Panc1 (cell line): Measurements from ENCODE around the gene MEIS2. TPM values are rescaled to one million over a fixed set of nuclear protein-coding genes. Genes with fewer than 3 reads are reported as not detected.

Source experiments
- ATAC-seq: fragments of 200-7000 bp; cut with Tn5 transposase; 2 replicates; pipeline ENCODE4 v1.9.1; 2020; ENCODE audit warnings: mild to moderate bottlenecking, moderate library complexity
- BruUV-seq: library from RNA; stranded (reverse); fragments of 400-500 nt; replicated peaks from 2 replicates; lab custom pipeline; 2021; lab: Mats Ljungman, UMichigan
- CTCF ChIA-PET: fragments of 300-600 bp; sonication (Branson Sonifier 250); formaldehyde crosslinking; loops from one replicate; lab custom pipeline; 2022; ENCODE audit warnings: antibody characterized with exemption; lab: Charles Lee
- POLR2A ChIA-PET: fragments of 300-600 bp; sonication (Branson Sonifier 250); formaldehyde crosslinking; loops from one replicate; lab custom pipeline; 2022; ENCODE audit warnings: antibody characterized with exemption; lab: Charles Lee
- DNase-seq: peaks from one replicate; pipeline ENCODE4 v3.0.0-alpha.2; 2010; ENCODE audit warnings: low read depth, low spot score
- H3K27ac ChIP-seq: 2 replicates; pipeline ENCODE4 v1.5.1; 2011; ENCODE audit warnings: mild to moderate bottlenecking, low read length, inconsistent platforms
- H3K27me3 ChIP-seq: fragments of 200-500 bp; sonication (Bioruptor generic); 2 replicates; pipeline ENCODE4 v1.6.0; 2014; ENCODE audit warnings: low read length, inconsistent platforms; ENCODE audit not compliant: control insufficient read depth, insufficient read depth
- H3K36me3 ChIP-seq: fragments of 200-500 bp; sonication (Bioruptor generic); 2 replicates; pipeline ENCODE4 v1.5.1; 2014; ENCODE audit warnings: inconsistent platforms, mild to moderate bottlenecking, low read length, moderate library complexity; ENCODE audit not compliant: control insufficient read depth, insufficient read depth
- H3K4me1 ChIP-seq: 2 replicates; pipeline ENCODE4 v1.5.1; 2011; ENCODE audit warnings: inconsistent platforms, mild to moderate bottlenecking, low read length, moderate library complexity; ENCODE audit not compliant: control insufficient read depth, insufficient read depth
- H3K4me3 ChIP-seq, 2 experiments: 2 replicates each; pipeline ENCODE4 v1.5.1; 2011 to 2012; ENCODE audit warnings: low read depth in 2 of 2, low read length in 2 of 2, mild to moderate bottlenecking in 2 of 2, inconsistent platforms in 1 of 2, moderate library complexity in 1 of 2
- H3K9me3 ChIP-seq: fragments of 200-500 bp; sonication (Bioruptor generic); 2 replicates; pipeline ENCODE4 v1.5.1; 2014; ENCODE audit warnings: low read depth, mild to moderate bottlenecking, inconsistent platforms, low read length, moderate library complexity; ENCODE audit not compliant: control insufficient read depth, insufficient read depth
- POLR2AphosphoS5 ChIP-seq: IDR thresholded peaks from 2 replicates; pipeline ENCODE4 v1.6.1; 2012; ENCODE audit warnings: mild to moderate bottlenecking, low read depth, low read length, moderate library complexity
- REST ChIP-seq, 2 experiments: IDR thresholded peaks; 2 replicates each; pipeline ENCODE4 v1.6.1; 2011 to 2012; ENCODE audit warnings: low read depth in 2 of 2, control low read depth in 1 of 2, low read length in 1 of 2, mild to moderate bottlenecking in 1 of 2, moderate library complexity in 1 of 2; ENCODE audit not compliant: insufficient read depth in 1 of 2
- SIN3A ChIP-seq: IDR thresholded peaks from 2 replicates; pipeline ENCODE4 v1.6.1; 2012; ENCODE audit warnings: low read depth, mild to moderate bottlenecking, low read length, moderate library complexity, borderline replicate concordance; ENCODE audit not compliant: insufficient read depth
- TCF7L2 ChIP-seq: IDR thresholded peaks from 2 replicates; pipeline ENCODE4 v1.6.1; 2011; ENCODE audit warnings: mild to moderate bottlenecking, low read depth, low read length, inconsistent platforms
- in situ Hi-C: cut with HindIII; loops from 2 replicates; pipeline ENCODE4 v1.10.0; 2016; ENCODE audit warnings: low sequenced_read_pairs, low pct_unique_long_range_greater_than_20kb
- intact Hi-C: fragments of 100-400 bp; cut with micrococcal nuclease; formaldehyde crosslinking; loops from one replicate; pipeline ENCODE4 v1.10.0; 2022; ENCODE audit not compliant: unreplicated experiment
- total RNA-seq: library from RNA; stranded (reverse); gene quantifications from one replicate; pipeline ENCODE4 v1.2.1, GENCODE V29; 2021; ENCODE audit not compliant: unreplicated experiment
- TF ChIP-seq, protein P1 (sequence below): fragments of 450-650 bp; IDR thresholded peaks from 2 replicates; pipeline ENCODE4 v1.5.1; 2017; ENCODE audit warnings: mild to moderate bottlenecking

Gene MEIS2
- total RNA-seq, 1 experiment from 2014 or later = 9.3 TPM

GRCh38 chr15:37130356-37130755 lies 30.0 kb upstream of the MEIS2 start:
- Histone ChIP-seq H3K36me3 (no peaks in the 10 kb centered on the region), H3K27me3 (peaks cover 2% of the 10 kb centered on the region; the same call in 1 of the 2 replicates), H3K27ac (no peak overlapping the region), H3K4me1 (no peaks in the 10 kb centered on the region; the same call in 1 of the 2 replicates), H3K4me3 (no peak overlapping the region), H3K9me3 (no peaks in the 10 kb centered on the region)
- BruUV-seq = no TSS peak
- CTCF ChIA-PET = no interaction called here
- POLR2A ChIA-PET = no interaction called here
- ATAC-seq (no peak), DNase-seq (no peak)
- in situ Hi-C loops = no loop called here
- TF ChIP-seq SIN3A = no peak
- no peak for TF ChIP-seq REST (IDR thresholded peaks at IDR 0.05; ENCODE audit: insufficient read depth in 1 of 2, low read depth in 2 of 2, low read length in 1 of 2)
- no peak for TF ChIP-seq TCF7L2
- TF ChIP-seq, protein P1, sequence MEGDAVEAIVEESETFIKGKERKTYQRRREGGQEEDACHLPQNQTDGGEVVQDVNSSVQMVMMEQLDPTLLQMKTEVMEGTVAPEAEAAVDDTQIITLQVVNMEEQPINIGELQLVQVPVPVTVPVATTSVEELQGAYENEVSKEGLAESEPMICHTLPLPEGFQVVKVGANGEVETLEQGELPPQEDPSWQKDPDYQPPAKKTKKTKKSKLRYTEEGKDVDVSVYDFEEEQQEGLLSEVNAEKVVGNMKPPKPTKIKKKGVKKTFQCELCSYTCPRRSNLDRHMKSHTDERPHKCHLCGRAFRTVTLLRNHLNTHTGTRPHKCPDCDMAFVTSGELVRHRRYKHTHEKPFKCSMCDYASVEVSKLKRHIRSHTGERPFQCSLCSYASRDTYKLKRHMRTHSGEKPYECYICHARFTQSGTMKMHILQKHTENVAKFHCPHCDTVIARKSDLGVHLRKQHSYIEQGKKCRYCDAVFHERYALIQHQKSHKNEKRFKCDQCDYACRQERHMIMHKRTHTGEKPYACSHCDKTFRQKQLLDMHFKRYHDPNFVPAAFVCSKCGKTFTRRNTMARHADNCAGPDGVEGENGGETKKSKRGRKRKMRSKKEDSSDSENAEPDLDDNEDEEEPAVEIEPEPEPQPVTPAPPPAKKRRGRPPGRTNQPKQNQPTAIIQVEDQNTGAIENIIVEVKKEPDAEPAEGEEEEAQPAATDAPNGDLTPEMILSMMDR = no peak
- no peak for TF ChIP-seq POLR2AphosphoS5
- intact Hi-C loops = loop anchor here (5.0 to 10.0 kb wide), 2 partner anchors 248 to 754 kb away; no protein-coding TSS in a partner anchor

DNA sequence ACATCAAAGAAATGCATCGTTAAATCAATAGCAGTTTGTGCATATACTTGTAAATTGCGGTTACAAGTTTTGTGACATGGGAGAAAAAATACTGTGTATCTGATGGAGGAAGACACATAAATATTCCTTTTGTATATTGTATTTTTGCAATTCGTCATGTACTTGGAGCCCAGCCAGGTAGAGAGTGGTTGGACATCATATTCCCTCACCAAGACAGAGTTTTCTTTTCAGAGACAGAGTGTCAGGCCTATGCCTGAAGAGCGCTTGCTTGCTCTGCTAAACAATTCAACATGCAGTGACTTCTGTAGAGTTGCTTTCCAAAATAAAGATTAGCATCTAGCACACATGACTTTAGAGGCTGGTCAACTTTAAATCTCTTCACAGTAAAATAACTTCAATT lies 24.8 kb upstream of the MEIS2 start:
- in situ Hi-C loops (no loop called here), intact Hi-C loops (no loop called here)
- ATAC-seq (no peak), DNase-seq (no peak)
- Histone ChIP-seq H3K9me3 (no peaks in the 10 kb centered on the region), H3K27ac (no peak overlapping the region), H3K4me3 (no peak overlapping the region), H3K4me1 (no peaks in the 10 kb centered on the region), H3K36me3 (no peaks in the 10 kb centered on the region), H3K27me3 (no peaks in the 10 kb centered on the region; the same call in 1 of the 2 replicates)
- ChIA-PET CTCF (no interaction called here), POLR2A (interaction anchor here (0.7 kb wide), 1 partner anchor 385 kb away, joined by 3 read pairs; no protein-coding TSS in a partner anchor)
- no TSS peak for BruUV-seq
- no peak for TF ChIP-seq TCF7L2
- no peak for TF ChIP-seq SIN3A
- no peak for TF ChIP-seq REST (IDR thresholded peaks at IDR 0.05; ENCODE audit: insufficient read depth in 1 of 2, low read depth in 2 of 2, low read length in 1 of 2)
- TF ChIP-seq, protein P1 = no peak
- TF ChIP-seq POLR2AphosphoS5 = no peak
